ENCODE data around the gene DCD. TPM values are rescaled to one million over a fixed set of nuclear protein-coding genes. Genes with fewer than 3 reads are reported as not detected.

Gene DCD
- polyA plus RNA-seq, 1 donor (not counting 4 experiments of a cell fraction or from before 2014, with no cell fraction given), result not detected

- dilution Hi-C loops (cut with MboI; ENCODE audit: extremely low pct_ligation_motif_present, low sequenced_read_pairs), result no loop called here
- TF ChIP-seq, protein P1, sequence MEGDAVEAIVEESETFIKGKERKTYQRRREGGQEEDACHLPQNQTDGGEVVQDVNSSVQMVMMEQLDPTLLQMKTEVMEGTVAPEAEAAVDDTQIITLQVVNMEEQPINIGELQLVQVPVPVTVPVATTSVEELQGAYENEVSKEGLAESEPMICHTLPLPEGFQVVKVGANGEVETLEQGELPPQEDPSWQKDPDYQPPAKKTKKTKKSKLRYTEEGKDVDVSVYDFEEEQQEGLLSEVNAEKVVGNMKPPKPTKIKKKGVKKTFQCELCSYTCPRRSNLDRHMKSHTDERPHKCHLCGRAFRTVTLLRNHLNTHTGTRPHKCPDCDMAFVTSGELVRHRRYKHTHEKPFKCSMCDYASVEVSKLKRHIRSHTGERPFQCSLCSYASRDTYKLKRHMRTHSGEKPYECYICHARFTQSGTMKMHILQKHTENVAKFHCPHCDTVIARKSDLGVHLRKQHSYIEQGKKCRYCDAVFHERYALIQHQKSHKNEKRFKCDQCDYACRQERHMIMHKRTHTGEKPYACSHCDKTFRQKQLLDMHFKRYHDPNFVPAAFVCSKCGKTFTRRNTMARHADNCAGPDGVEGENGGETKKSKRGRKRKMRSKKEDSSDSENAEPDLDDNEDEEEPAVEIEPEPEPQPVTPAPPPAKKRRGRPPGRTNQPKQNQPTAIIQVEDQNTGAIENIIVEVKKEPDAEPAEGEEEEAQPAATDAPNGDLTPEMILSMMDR (optimal IDR thresholded peaks at IDR 0.05 in 1 of 3, IDR thresholded peaks at IDR 0.05 in 1 of 3, conservative IDR thresholded peaks at IDR 0.05 in 1 of 3; ENCODE audit: extremely low read depth in 1 of 3, insufficient read depth in 2 of 3, low read length in 3 of 3), result no peak
- no peak for TF ChIP-seq EZH2 (IDR thresholded peaks at IDR 0.05; ENCODE audit: low read length)
- no peaks in the 10 kb centered on the region for H3K4me1 ChIP-seq (ENCODE audit: control insufficient read depth, extremely low read depth, insufficient read depth, low read length)
- FAIRE-seq, result no peak
- no peaks in the 10 kb centered on the region for H3K79me2 ChIP-seq (ENCODE audit: control insufficient read depth, insufficient read depth, low read length)
- no peaks in the 10 kb centered on the region for H3K9me3 ChIP-seq (ENCODE audit: control insufficient read depth, low read depth, low read length)
- peaks cover 11% of the 10 kb centered on the region for H3K27me3 ChIP-seq (ENCODE audit: control insufficient read depth, extremely low read depth, insufficient read depth, low read length)
- H4K20me1 ChIP-seq (ENCODE audit: control insufficient read depth, extremely low read depth, insufficient read depth, low read length), result no peaks in the 10 kb centered on the region
- no peaks in the 10 kb centered on the region for H3K9me1 ChIP-seq (ENCODE audit: control insufficient read depth, extremely low read depth, insufficient read depth, low read length)
- no peak overlapping the region for H3K4me3 ChIP-seq (ENCODE audit: control insufficient read depth in 2 of 3, extremely low read depth in 1 of 3, insufficient read depth in 2 of 3, low read depth in 1 of 3, low read length in 3 of 3)
- no peak overlapping the region for H3K9ac ChIP-seq (ENCODE audit: control insufficient read depth, extremely low read depth, insufficient read depth, low read length)
- no peak overlapping the region for H3K27ac ChIP-seq (ENCODE audit: control insufficient read depth, insufficient read depth, low read length)
- H3K36me3 ChIP-seq (ENCODE audit: control insufficient read depth in 2 of 2, extremely low read depth in 1 of 2, insufficient read depth in 2 of 2, low read length in 2 of 2), result no peaks in the 10 kb centered on the region
- no peak overlapping the region for H3K4me2 ChIP-seq (ENCODE audit: control insufficient read depth, extremely low read depth, insufficient read depth, low read depth, low read length)
- H2AFZ ChIP-seq (ENCODE audit: control insufficient read depth, low read length), result no peak overlapping the region
- DNase-seq (ENCODE audit: low read depth, low spot score), result no peak
These were observed 39.4 kb downstream of the DCD start for GRCh38 chr12:54608769-54609168.

- no peak overlapping the region for H2AFZ ChIP-seq (ENCODE audit: control insufficient read depth, low read length)
- no peaks in the 10 kb centered on the region for H4K20me1 ChIP-seq (ENCODE audit: control insufficient read depth, extremely low read depth, insufficient read depth, low read length)
- H3K9me3 ChIP-seq (ENCODE audit: control insufficient read depth, low read depth, low read length), result no peaks in the 10 kb centered on the region
- dilution Hi-C loops (cut with MboI; ENCODE audit: extremely low pct_ligation_motif_present, low sequenced_read_pairs), result no loop called here
- TF ChIP-seq, protein P1 (optimal IDR thresholded peaks at IDR 0.05 in 1 of 3, IDR thresholded peaks at IDR 0.05 in 1 of 3, conservative IDR thresholded peaks at IDR 0.05 in 1 of 3; ENCODE audit: extremely low read depth in 1 of 3, insufficient read depth in 2 of 3, low read length in 3 of 3), result no peak
- TF ChIP-seq EZH2 (IDR thresholded peaks at IDR 0.05; ENCODE audit: low read length), result no peak
- no peak for FAIRE-seq
- H3K79me2 ChIP-seq (ENCODE audit: control insufficient read depth, insufficient read depth, low read length), result no peaks in the 10 kb centered on the region
- H3K4me1 ChIP-seq (ENCODE audit: control insufficient read depth, extremely low read depth, insufficient read depth, low read length), result no peaks in the 10 kb centered on the region
- no peak for DNase-seq (ENCODE audit: low read depth, low spot score)
- peaks cover 11% of the 10 kb centered on the region for H3K27me3 ChIP-seq (ENCODE audit: control insufficient read depth, extremely low read depth, insufficient read depth, low read length)
- no peak overlapping the region for H3K9ac ChIP-seq (ENCODE audit: control insufficient read depth, extremely low read depth, insufficient read depth, low read length)
- no peak overlapping the region for H3K27ac ChIP-seq (ENCODE audit: control insufficient read depth, insufficient read depth, low read length)
- H3K4me2 ChIP-seq (ENCODE audit: control insufficient read depth, extremely low read depth, insufficient read depth, low read depth, low read length), result no peak overlapping the region
- H3K4me3 ChIP-seq (ENCODE audit: control insufficient read depth in 2 of 3, extremely low read depth in 1 of 3, insufficient read depth in 2 of 3, low read depth in 1 of 3, low read length in 3 of 3), result no peak overlapping the region
- no peaks in the 10 kb centered on the region for H3K36me3 ChIP-seq (ENCODE audit: control insufficient read depth in 2 of 2, extremely low read depth in 1 of 2, insufficient read depth in 2 of 2, low read length in 2 of 2)
- no peaks in the 10 kb centered on the region for H3K9me1 ChIP-seq (ENCODE audit: control insufficient read depth, extremely low read depth, insufficient read depth, low read length)
These were observed 40.0 kb downstream of the DCD start for GRCh38 chr12:54608156-54608555.

All from keratinocyte (primary cell).